Amygdala (tissue), 56 donors: ENCODE measurements around the gene PKD1.

ENCODE experiments used
- DNase-seq, 56 donors: peaks; one replicate each; lab custom pipeline; 2025; lab: John Stamatoyannopoulos, UW

Gene PKD1

DNA sequence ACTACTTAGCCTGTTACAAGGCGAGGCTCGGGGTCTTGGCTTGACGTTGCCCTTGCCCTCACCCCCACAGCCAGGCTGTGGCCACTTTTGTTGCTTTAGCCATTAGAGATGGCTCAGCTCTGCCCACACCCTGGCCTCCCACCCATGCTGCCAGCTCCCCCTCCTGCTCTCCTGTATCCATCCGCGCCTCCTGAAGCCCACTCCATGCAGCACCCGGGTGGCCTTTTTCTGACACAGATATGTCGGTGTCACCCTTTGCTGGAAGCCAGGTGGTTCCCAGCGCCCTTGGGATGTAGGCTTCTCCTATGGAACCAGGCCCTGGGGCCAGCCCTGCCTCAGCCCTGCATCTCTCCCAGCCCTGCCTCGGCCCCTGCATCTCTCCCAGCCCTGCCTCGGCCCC is 78.3 kb downstream of the PKD1 start:
- no peak for DNase-seq

DNA sequence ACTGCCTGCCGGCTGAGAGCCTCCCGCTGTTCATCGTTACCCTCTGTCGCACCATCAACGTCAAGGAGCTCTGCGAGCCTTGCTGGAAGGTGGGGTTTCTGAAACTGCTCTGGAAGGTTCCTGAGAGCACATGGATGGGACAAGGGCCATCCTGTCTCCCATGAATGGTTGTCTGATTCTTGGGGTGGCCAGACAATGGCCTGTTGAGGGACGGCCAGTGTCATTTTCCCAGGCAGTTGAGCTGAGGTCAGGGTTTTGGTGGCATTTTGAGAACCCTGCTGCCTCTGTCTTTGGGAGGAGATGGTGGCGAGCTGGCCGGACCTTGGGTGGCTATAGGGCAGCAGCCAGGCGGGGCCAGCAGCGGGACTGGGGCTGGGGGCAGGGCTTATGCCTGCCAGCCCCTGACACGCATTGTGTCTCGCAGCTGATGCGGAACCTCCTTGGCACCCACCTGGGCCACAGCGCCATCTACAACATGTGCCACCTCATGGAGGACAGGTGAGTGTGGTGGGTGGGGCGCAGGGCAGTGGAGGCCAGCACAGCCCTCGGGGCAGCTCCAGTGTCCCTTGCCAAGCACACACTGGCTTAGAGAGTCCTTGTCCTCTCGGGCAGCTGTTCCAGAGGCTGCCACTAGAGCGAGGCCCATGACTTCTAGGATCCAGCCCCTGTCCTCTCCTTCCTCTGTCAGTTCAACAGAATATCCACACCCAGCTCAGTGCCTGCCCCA is 78.9 kb downstream of the PKD1 start:
- peak in 25 of 56 donors; percentile 6 to 68 (median 38) for DNase-seq

DNA sequence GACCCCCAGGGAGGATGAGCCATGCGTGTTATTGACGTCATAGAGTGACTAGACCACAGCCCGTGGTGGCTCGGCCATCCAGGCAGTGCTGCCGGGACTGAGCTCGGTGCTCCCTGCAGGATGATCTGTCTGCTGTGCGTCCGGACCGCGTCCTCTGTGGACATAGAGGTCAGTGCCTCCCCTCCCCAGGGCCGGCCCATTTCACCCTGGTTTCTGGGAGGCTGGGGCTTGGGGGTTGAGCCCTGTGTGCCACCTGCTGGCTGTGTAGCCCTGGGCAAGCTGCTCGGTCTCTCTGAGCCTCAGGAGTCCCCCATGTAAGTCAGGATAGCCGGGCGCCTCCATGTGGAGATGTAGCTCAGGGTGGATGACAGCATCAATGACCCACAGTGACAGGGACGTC is 79.6 kb downstream of the PKD1 start:
- peak in 16 of 56 donors; percentile 6 to 48 (median 22) for DNase-seq

DNA sequence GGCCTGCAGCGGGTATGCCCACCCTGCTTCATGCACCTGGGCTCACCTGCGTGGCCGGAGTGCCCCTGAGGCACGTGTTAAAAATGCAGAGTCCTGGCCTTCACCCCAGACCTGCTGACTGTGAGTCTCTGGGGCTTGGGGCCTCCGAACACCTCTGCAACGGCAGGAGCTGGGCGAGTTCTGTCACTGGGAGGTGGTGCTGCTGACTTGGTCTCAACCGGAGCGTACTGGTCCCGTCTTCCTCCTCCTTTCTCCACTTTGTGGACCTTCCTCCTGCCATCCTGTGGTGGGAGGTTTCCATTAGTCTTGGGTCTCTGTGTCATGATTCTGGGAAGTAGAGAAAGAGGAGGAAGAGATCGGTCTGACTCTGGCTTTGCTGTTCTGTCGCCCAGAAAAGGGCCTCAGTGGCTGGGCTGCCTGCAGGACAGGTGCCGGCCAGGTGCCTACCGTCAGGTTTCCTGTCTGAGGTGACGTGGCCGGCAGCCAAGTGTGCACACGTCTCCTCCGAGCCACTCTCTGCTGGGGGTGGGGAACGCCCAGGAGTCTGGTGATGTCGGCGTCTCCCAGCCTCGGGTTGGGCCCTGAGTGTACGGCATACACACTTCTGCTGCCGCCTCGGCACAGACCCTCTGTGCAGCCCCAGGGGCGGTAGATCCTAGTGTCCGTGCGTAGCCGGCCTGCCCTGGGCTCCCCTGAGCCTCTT is 81.0 kb downstream of the PKD1 start:
- DNase-seq: no peak

DNA sequence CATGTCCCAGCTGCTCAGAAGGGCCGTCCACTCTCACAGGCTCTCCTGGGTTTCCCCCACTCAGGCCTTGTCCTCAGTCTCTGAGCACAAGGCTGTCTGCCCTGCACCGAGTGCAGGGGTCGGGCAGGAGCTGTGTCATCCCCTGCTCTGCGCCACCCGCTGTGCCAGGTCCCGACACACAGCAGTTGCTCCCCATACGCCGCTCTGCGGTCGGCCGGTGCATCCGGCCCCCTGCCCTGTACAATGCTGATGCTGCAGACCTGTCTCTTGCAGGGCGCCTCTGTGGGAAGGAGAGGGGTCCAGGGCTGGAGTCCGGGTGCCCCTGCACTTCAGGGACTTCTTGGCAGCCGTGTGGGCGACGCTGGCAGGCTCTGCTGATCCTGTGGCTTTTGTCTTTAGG is 81.8 kb downstream of the PKD1 start:
- no peak for DNase-seq

DNA sequence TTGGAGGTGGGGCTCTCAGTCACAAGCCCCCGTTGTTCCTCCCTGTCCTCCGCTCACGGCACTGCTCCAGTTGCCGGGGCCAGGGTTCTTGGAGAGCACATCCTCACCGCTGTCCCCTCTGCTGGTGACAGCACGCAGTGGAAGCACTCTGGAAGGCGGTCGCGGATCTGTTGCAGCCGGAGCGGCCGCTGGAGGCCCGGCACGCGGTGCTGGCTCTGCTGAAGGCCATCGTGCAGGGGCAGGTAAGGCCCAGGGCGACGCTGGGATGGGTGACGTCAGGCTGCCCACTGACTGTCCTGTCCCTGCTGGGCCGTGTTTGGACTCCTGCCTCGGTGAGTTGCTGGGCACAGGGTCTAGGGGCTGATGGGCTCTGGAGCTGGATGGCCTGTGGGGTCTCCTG is 82.5 kb downstream of the PKD1 start:
- no peak for DNase-seq

DNA sequence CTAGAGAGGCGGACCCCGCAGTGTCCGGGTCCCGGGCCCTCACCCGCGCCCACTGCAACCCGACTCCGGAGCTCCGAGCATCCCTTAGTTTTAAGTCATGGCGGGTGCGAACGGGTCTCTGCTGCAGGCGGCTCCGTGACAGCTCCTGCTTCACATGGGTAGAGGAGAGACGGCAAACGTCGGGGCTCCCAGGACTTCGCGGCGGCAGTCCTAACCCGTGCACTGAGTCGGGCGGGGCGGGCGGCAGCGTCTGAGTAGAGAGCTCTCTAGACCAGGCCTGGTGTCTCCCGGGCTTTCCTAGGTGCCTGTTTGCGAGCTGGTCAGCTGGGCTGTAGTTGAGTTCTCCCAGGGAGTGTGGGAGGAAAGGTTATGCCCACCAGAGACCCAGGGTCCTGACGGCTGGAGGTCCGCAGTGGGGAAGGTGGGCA is 87.6 kb downstream of the PKD1 start:
- no peak for DNase-seq

DNA sequence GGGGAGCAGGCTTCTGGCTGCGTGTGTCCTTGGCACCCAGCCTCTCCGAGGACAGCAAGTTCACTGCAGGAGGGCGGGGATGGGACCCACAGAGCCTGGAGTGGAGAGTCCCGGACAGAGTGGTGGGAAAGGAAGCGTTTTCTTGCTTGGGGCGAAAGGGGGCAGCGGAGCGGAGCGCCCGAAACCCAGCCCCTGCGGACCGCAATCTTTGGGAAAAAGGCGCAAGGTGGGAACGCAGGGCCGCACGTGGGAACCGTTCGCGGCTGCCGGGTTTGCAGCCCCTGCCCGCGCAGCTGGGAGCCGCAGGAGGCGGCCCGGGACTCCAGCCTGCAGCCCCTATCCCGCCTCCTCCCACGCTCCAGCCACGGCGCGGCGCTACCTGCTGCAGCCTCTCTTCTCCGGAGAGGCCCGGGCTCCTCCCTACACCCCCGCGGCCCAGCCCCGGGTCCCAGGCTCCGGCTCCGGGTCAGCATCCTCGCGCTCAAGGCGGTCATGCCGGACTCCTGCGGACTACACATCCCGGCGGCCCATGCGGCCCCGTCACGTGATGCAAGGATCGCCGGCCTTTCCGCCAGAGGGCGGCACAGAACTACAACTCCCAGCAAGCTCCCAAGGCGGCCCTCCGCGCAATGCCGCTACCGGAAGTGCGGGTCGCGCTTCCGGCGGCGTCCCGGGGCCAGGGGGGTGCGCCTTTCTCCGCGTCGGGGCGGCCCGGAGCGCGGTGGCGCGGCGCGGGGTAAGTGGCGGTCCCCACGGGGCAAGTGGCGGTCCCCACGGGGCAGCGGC is 88.2 kb downstream of the PKD1 start, which contains the start of the genes NTHL1 and TSC2:
Gene NTHL1, minus strand, starts transcription at position 505 of the 786 bp plus-strand sequence. Its CDS starts 11 bp downstream, at position 494.
Gene TSC2, plus strand, starts transcription at position 656 of the 786 bp plus-strand sequence. CDS start 631 bp downstream, outside the sequence.
- DNase-seq: peak; percentile 62 to 99 (median 94)

DNA sequence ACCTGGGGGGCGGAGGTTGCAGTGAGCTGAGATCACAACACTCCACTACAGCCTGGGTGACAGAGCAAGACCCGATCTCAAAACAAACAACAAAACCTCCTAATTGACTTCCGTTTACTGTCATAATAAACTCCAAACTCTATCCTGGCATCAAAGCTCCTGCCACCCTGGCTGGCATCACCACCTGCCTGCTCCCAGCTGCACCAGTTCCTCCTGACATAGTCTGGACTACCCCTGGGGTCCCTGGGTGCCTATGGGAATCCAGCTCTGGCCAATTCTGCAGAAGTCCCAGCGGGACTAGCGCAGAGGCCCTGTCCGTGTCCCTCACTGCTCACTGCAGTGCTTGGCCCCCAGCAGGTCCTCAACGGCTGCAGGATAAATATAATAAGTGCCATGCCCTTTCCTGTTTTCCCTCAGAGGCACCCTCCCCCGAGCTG is 88.8 kb downstream of the PKD1 start:
- peak in 1 of 56 donors; percentile 34 for DNase-seq

DNA sequence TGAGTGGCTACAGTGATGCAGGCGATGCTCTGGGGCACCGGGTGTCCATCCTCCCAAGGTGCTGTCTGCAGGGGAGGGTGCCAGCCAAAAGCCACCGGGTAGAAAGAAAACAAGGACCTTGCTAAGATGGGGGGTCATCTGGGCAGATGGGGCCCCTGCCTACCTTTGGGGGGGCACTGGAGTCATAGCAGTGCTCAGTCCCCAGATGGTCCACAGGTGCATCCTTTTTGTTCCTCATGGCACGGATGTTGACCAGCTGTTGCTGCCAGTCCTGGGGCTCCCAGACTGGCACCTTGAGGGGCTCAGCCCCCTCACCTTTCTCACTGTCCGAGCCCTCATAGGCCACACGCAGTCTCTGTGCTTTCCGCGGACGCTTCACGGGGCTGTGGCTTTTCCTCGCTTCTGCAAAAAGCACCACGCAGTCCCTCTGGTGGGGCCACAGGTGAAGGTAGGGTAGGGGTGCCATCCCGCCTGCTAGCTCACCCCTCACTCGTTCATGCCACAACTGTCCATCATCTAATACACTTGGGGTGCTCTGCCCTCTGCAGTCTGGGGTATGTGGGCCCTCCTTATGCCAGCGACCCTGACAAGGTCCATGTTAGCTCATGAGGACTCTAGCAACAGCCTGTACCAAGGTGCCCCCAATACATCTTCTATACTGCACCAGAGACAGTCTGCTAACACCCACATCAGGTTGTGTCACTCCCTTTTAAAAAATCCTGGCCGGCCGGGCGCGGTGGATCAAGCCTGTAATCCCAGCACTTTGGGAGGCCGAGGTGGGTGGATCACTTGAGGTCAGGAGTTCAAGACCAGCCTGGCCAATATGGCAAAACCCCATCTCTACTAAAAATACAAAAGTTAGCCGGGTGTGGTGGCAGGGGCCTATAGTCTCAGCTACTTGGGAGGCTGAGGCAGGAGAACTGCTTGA is 89.5 kb downstream of the PKD1 start:
- DNase-seq: no peak

DNA sequence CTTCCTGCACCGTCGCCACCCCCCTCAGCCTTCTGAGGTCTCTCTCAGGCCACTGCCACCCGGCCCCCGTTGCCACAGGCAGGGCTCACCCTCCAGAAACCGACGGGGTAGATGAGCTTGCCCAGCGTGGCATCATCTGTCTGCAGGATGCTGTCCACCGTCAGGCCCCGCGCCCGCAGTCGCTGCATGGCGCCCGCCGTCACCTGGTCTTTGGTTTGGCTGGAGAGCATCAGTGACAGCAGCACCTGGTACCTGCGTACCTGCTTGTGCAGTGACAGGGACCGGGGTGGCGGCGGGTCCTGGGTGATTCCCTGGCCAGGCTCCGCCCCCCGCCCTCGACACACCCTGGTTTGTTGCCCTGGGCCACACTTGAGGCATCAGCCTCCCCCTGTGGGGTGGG is 91.2 kb downstream of the PKD1 start:
- DNase-seq: no peak

DNA sequence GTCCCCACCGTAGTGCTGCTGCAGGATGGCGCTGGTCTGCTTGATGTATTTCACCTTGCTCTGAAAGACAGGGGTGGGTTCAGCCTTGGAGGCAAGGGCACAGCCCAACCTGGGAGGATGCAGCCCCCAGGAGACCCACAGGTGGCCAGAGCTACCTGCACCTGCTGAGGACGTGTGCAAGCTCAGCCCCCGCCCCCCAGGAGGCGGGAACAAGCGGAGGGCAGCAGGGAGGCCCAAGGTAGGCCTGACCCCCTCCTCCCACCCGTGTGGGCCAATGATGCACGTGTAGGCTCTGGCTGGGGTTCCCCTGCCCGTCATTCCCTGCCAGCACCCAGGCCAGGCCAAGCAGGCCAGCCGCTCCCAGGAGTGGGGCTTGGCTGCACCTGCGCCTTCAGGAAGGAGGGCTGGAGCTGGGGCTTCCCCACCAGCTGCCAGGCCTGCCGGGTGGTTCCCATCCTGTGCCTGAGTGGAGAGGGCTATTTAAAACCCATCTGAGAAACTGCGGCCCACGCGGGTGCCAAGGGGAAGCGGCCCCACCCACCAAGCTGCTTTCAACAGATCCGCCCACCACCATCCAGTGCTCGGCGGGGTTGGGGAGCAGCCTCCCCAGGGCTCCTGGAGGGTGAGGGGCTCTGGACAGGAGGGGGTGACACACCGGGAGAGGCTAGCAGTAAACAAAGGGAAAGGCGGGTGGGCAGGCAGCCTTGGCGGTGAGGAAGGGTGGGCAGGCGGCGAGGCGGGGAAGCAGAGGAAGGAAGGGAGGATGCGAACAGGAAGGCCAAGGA is 91.8 kb downstream of the PKD1 start:
- peak in 21 of 56 donors; percentile 5 to 60 (median 31) for DNase-seq

DNA sequence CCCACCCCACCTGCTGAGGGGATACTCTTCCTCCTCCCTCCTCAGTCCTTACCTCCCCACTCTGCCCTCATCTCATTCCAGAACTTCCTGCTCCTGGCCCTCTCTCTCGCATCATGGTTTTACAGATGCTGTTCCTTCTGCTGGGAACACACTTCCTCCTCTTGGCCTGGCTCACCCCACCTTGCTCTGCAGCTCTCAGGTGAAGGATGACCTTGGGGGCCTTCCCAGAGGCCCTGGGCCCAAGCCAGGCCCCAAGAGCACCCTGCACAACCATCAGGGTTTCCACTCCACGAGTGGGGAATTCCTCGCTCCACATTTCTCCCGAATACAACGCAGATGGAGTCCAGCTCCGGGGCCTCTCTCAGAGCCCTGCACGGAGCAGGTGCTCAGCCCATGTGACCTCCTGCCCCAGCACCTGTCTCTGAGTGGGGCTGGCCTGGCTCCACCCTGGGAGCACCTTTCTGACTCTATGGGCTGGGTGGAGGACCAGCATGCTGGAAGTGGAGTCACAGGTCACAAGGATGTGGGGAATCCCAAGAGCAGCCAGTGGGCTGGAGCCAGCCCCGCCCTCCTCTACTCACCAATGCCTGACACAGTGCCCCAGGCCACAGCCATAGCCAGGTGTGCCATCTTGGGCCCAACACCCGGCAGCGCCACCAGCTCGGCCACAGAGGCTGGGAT is 92.6 kb downstream of the PKD1 start:
- DNase-seq: no peak

DNA sequence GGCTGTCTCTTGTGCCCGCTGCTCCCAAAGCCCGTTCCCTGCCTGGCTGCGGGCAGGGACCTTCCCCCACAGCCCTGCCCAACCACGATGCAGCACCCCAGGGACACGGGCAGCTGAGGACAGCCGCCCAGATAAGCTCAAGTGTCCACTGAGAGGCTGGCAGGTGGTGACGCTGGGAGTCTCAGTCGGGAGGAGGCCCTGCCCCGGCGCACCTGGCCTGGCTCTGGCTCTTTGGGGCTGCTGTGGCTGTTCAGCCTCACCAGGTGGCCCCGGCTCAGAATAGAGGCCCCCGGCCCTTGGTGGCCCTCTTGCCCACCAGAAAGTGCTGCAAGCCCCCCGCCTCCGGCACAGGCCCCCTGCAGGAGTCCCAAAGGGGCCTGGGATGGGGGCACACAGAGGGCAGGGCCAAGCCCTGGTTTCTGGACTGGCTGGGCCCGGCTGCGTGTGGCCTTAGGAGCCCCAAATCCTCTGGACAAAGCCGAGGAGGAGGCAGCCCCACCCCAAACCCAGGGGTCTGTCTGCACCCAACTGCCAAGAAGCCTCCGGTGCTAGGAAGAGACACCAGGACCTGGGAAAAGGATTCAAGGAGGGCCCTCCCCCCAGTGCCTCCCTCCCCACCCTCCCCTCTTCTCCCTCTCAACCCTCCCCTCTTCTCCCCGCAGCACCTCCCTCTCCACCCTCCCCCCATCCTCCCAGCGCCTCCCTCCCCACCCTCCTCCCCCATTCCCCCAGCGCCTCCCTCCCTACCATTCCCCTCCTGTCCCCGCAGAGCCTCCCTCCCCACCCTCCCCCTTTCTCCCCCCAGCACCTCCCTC is 93.3 kb downstream of the PKD1 start:
- DNase-seq: no peak

DNA sequence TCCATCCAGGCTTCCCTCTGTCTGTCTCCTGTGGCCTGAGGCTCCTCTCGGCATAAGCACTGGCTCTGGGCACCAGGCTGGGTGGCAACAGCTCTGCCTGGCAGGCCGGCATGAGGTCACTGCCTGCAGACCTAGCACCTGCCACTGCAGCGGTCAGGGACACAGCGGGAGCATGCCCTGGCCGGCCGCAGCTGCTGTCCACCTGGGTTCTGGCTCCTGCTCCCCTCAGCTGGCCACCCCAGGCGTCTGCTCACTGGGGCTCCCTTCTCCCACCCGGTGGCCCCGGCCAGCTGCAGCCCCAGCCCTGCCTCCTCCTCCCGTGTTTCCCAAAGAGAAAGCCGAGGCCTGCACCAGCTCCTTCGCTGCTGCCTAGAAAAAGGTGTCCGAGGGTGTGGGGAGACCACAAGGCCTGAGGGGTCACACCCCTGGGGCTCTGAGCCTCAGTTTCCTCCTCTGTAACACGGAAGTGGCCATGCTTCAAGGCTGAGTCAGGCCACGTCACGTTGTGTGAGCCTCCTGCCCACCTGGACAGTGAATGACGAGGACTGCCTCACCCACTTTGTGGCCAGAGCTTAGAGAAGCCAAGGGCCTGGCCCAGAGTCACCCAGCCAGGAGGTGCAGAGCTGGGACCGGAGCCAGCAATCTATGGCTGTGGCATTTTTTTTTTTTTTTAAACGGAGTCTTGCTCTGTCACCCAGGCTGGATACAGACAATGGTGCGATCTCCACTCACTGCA is 94.7 kb downstream of the PKD1 start:
- peak in 5 of 56 donors; percentile 17 to 56 (median 23) for DNase-seq

DNA sequence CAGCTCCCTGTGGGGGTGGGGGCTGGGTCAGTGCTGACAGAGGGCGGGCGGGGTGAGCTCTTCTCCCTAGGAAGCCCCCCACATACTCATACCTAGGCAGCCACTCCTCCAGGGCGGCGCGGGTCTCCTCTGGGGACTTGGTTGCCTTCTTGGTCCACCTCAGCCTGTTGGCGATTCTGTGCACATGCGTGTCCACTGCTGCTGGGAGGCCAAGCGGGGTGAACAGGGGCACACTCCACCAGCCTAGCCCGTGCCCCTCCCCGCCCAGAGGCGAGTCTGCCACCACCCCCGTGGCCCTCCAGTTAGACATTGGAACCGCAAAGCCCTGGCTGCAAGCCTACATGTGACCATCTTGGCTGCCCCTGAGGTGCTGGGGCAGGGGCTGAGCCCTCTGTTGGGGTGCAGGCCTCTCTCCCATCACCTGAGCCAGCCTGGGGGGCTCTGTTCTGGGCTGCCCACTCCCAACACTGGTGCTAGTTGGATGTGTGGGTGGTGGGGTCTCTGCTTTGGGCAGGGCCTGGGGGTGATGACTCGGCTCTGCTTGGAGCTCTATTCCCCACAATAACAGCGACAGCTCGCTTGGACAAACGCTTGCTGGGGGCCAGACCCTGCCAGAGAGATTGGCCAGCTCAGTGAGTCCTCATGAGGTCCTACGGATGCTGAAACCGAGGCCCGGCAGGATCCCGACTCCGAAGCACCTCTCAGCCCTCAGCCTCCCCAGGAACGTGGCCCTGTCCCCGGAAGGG is 95.5 kb downstream of the PKD1 start:
- no peak for DNase-seq
